Neural cell (in vitro differentiated cells): ENCODE measurements around the gene SYTL3. TPM values are rescaled to one million over a fixed set of nuclear protein-coding genes. Genes with fewer than 3 reads are reported as not detected.

Source experiments
- H2AFZ ChIP-seq: fragments of 200-600, 300-800 bp; sonication (generic), shearing (Covaris generic); 2 replicates; pipeline ENCODE4 v1.6.0; 2014; ENCODE audit warnings: low read depth, mild to moderate bottlenecking, antibody characterized with exemption, low read length, moderate library complexity
- H3F3A ChIP-seq: fragments of 200-600 bp; shearing (Covaris generic); 2 replicates; pipeline ENCODE4 v1.6.1; 2016; ENCODE audit warnings: mild to moderate bottlenecking, moderate library complexity, mixed read lengths, antibody characterized with exemption, low read length; ENCODE audit not compliant: insufficient read depth, poor library complexity, severe bottlenecking
- H3K27ac ChIP-seq: fragments of 200-600, 300-800 bp; sonication (generic), shearing (Covaris generic); 2 replicates; pipeline ENCODE4 v1.5.1; 2014; ENCODE audit warnings: mild to moderate bottlenecking, low read length, moderate library complexity
- H3K27me3 ChIP-seq: fragments of 300-800, 200-600 bp; sonication (generic), shearing (Covaris generic); 2 replicates; pipeline ENCODE4 v1.6.0; 2014; ENCODE audit warnings: mild to moderate bottlenecking, low read depth, low read length, moderate library complexity; ENCODE audit not compliant: insufficient read depth
- H3K36me3 ChIP-seq: fragments of 300-800, 200-600 bp; sonication (generic), shearing (Covaris generic); 2 replicates; pipeline ENCODE4 v1.5.1; 2014; ENCODE audit warnings: mild to moderate bottlenecking, antibody characterized with exemption, low read length, moderate library complexity; ENCODE audit not compliant: insufficient read depth
- H3K4me2 ChIP-seq: fragments of 300-800, 200-600 bp; sonication (generic), shearing (Covaris generic); 2 replicates; pipeline ENCODE4 v1.6.0; 2014; ENCODE audit warnings: mild to moderate bottlenecking, low read length
- H3K4me3 ChIP-seq: fragments of 300-800, 200-600 bp; sonication (generic), shearing (Covaris generic); 2 replicates; pipeline ENCODE4 v1.5.1; 2014; ENCODE audit warnings: mild to moderate bottlenecking, low read length, moderate library complexity
- H3K79me2 ChIP-seq: fragments of 200-600 bp; shearing (Covaris generic); replicated peaks from 2 replicates; pipeline ENCODE4 v1.6.0; 2014; ENCODE audit warnings: mild to moderate bottlenecking, low read length, moderate library complexity; ENCODE audit not compliant: insufficient read depth
- H3K9ac ChIP-seq: fragments of 300-800, 200-600 bp; sonication (generic), shearing (Covaris generic); 2 replicates; pipeline ENCODE4 v1.6.1; 2016; ENCODE audit warnings: mild to moderate bottlenecking, low read length, mixed read lengths
- H3K9me2 ChIP-seq: fragments of 200-600 bp; shearing (Covaris generic); 2 replicates; pipeline ENCODE4 v1.6.1; 2016; ENCODE audit warnings: mild to moderate bottlenecking, low read length, mixed read lengths; ENCODE audit not compliant: insufficient read depth
- H3K9me3 ChIP-seq: fragments of 200-600, 300-800 bp; sonication (generic), shearing (Covaris generic); 2 replicates; pipeline ENCODE4 v1.6.1; 2016; ENCODE audit warnings: mild to moderate bottlenecking, mixed run types, low read length, moderate library complexity, mixed read lengths
- H4K20me1 ChIP-seq: fragments of 200-600 bp; shearing (Covaris generic); 2 replicates; pipeline ENCODE4 v1.6.1; 2016; ENCODE audit warnings: mild to moderate bottlenecking, mixed run types; ENCODE audit not compliant: insufficient read depth
- CTCF ChIP-seq: fragments of 450-650 bp; IDR thresholded peaks from 2 replicates; pipeline ENCODE4 v1.5.1; 2014; ENCODE audit warnings: antibody characterized with exemption, mild to moderate bottlenecking, moderate library complexity; ENCODE audit not compliant: poor library complexity, severe bottlenecking
- EP300 ChIP-seq: fragments of 450-650 bp; conservative IDR thresholded peaks from 2 replicates; pipeline ENCODE4 v1.6.1; 2014; ENCODE audit warnings: antibody characterized with exemption, mild to moderate bottlenecking, moderate library complexity; ENCODE audit not compliant: poor library complexity, severe bottlenecking
- EZH2 ChIP-seq: fragments of 200-600, 300-800 bp; shearing (Covaris generic), sonication (generic); IDR thresholded peaks from 2 replicates; pipeline ENCODE4 v1.6.1; 2014; ENCODE audit warnings: antibody characterized with exemption, low read length, borderline replicate concordance, mild to moderate bottlenecking; ENCODE audit not compliant: insufficient read depth, poor library complexity, severe bottlenecking
- MXI1 ChIP-seq: fragments of 450-650 bp; conservative IDR thresholded peaks from 2 replicates; pipeline ENCODE4 v1.6.1; 2014; ENCODE audit warnings: antibody characterized with exemption, mild to moderate bottlenecking; ENCODE audit not compliant: poor library complexity, severe bottlenecking
- POLR2AphosphoS5 ChIP-seq: IDR thresholded peaks from 2 replicates; pipeline ENCODE4 v1.6.1; 2012
- RAD21 ChIP-seq: fragments of 450-650 bp; conservative IDR thresholded peaks from 2 replicates; pipeline ENCODE4 v1.6.1; 2014; ENCODE audit warnings: antibody characterized with exemption, mild to moderate bottlenecking, moderate library complexity
- REST ChIP-seq: IDR thresholded peaks from 2 replicates; pipeline ENCODE4 v1.6.1; 2012; ENCODE audit warnings: borderline replicate concordance
- SMC3 ChIP-seq: fragments of 450-650 bp; conservative IDR thresholded peaks from 2 replicates; pipeline ENCODE4 v1.6.1; 2014; ENCODE audit warnings: antibody characterized with exemption, mild to moderate bottlenecking, moderate library complexity; ENCODE audit not compliant: poor library complexity
- TAF1 ChIP-seq: IDR thresholded peaks from 2 replicates; pipeline ENCODE4 v1.6.1; 2012; ENCODE audit warnings: low read depth
- polyA minus RNA-seq: library from RNA; depleted of rRNA, polyadenylated mRNA; stranded (reverse); fragments of >200 nt; gene quantifications from 2 replicates; pipeline ENCODE4 v1.2.3, GENCODE V29; 2014
- polyA plus RNA-seq: library from polyadenylated mRNA; depleted of rRNA; stranded (reverse); fragments of >200 nt; gene quantifications from 2 replicates; pipeline ENCODE4 v1.2.3, GENCODE V29; 2014

Gene SYTL3, protein sequence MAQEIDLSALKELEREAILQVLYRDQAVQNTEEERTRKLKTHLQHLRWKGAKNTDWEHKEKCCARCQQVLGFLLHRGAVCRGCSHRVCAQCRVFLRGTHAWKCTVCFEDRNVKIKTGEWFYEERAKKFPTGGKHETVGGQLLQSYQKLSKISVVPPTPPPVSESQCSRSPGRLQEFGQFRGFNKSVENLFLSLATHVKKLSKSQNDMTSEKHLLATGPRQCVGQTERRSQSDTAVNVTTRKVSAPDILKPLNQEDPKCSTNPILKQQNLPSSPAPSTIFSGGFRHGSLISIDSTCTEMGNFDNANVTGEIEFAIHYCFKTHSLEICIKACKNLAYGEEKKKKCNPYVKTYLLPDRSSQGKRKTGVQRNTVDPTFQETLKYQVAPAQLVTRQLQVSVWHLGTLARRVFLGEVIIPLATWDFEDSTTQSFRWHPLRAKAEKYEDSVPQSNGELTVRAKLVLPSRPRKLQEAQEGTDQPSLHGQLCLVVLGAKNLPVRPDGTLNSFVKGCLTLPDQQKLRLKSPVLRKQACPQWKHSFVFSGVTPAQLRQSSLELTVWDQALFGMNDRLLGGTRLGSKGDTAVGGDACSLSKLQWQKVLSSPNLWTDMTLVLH
- polyA plus RNA-seq = 2.1 and 3.8 TPM in 2 replicates
- polyA minus RNA-seq = 1.9 and 4.3 TPM in 2 replicates

DNA sequence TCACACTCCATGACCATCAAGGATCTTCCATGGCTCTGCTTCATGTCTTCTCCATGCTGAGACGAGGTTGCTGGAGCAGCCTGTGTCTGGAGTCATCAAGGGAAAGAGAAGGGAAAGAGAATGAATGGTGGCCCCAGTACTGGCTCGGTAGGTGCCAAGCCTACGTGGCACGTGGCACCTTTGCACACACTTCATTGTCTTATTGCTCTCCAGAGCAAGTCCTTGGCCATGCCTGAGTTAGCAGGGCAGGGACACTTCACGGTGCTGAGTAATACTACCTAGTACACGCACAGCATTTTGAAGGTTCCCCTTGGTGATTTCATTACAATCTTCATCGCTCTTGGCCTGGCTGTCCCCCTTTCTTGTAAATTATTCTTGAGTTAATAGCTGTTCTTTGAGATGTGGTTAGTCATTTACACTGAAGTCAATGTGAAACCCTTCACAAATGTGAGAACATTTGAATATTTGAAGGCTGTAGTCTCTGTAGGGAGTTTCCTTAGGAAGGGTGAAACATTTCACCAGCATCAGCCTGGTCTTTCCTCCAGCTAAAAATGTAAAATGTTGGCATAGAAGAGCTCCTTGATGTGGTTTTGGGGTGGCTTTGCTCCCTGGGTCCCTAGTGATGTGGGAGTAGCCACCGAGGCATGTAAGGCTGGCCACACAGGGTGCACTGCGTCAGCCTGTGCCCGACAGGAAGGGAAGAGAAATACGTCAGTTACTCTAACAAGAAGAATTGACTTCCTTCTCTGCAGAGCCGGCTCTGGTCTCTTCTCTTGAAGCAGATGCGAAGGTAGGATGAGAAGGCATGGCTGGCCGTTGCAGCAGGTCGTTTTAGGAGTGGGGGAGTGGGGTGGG lies at the start of gene SYTL3:
Gene SYTL3 (plus strand): TSS at position 766 of the 855 bp plus-strand sequence. CDS start 13,215 bp downstream, outside the sequence.
- Histone ChIP-seq H3K27ac (no peak within 1 kb of the TSS), H3K4me3 (no peak within 1 kb of the TSS), H3K9ac (no peak within 1 kb of the TSS), H2AFZ (no peak within 1 kb of the TSS), H4K20me1 (no peaks in the 10 kb centered on the region), H3K9me2 (no peaks in the 10 kb centered on the region), H3K79me2 (no peaks in the 10 kb centered on the region), H3K4me2 (no peak within 1 kb of the TSS), H3K27me3 (no peaks in the 10 kb centered on the region), H3K36me3 (no peaks in the 10 kb centered on the region), H3F3A (no peaks in the 10 kb centered on the region), H3K9me3 (no peaks in the 10 kb centered on the region)
- no peak for TF ChIP-seq RAD21
- TF ChIP-seq POLR2AphosphoS5 = no peak
- TF ChIP-seq MXI1 = no peak
- TF ChIP-seq EZH2 = no peak
- no peak for TF ChIP-seq CTCF
- no peak for TF ChIP-seq TAF1
- no peak for TF ChIP-seq SMC3
- TF ChIP-seq REST = no peak
- TF ChIP-seq EP300 = no peak
